HepG2 (cell line): ENCODE measurements around the gene ZBTB7C. TPM values are rescaled to one million over a fixed set of nuclear protein-coding genes. Genes with fewer than 3 reads are reported as not detected.

Experiments used
- ARID4A ChIP-seq: sonication (generic); formaldehyde crosslinking; IDR thresholded peaks from 2 replicates; pipeline ENCODE4 v1.5.0; 2020; ENCODE audit warnings: mild to moderate bottlenecking, missing genetic modification reagents, borderline replicate concordance
- GLMP ChIP-seq: sonication (generic); formaldehyde crosslinking; IDR thresholded peaks from 2 replicates; pipeline ENCODE4 v1.9.0; 2021; ENCODE audit warnings: missing genetic modification reagents, mild to moderate bottlenecking, borderline replicate concordance
- GPBP1L1 ChIP-seq: sonication (generic); formaldehyde crosslinking; IDR thresholded peaks from 2 replicates; pipeline ENCODE4 v1.5.0; 2020; ENCODE audit warnings: mild to moderate bottlenecking, missing genetic modification reagents
- HCFC1 ChIP-seq: fragments of 150-350 bp; IDR thresholded peaks from 2 replicates; pipeline ENCODE4 v1.6.1; 2014; ENCODE audit warnings: low read depth, low read length
- MXD4 ChIP-seq: IDR thresholded peaks from 2 replicates; pipeline ENCODE4 v1.6.1; 2016; ENCODE audit warnings: mild to moderate bottlenecking, missing biosample characterization, missing genetic modification reagents
- SAFB2 ChIP-seq: sonication (generic); formaldehyde crosslinking; IDR thresholded peaks from 2 replicates; pipeline ENCODE4 v1.5.1; 2020; ENCODE audit warnings: missing genetic modification reagents, low read depth, mild to moderate bottlenecking, borderline replicate concordance
- TBP ChIP-seq: sonication (generic); formaldehyde crosslinking; IDR thresholded peaks from 2 replicates; pipeline ENCODE4 v1.5.0; 2020; ENCODE audit warnings: missing genetic modification reagents
- ZXDC ChIP-seq: sonication (generic); formaldehyde crosslinking; IDR thresholded peaks from 2 replicates; pipeline ENCODE4 v1.5.0; 2020; ENCODE audit warnings: mild to moderate bottlenecking, missing genetic modification reagents
- polyA plus RNA-seq, 8 experiments: library from polyadenylated mRNA; depleted of rRNA in 3 of 8; stranded (reverse) in 7 of 8; unstranded in 1 of 8; fragments of >200 nt; fragmentation: Illumina TruSeq in 4 of 8; extraction: Trizol in 4 of 8; gene quantifications; 2 replicates each; pipeline versions ENCODE4 v1.2.1 to v1.2.3, GENCODE V29; 2011 to 2016; ENCODE audit warnings: low read depth in 4 of 8, missing spikeins in 1 of 8, mixed read lengths in 1 of 8; ENCODE audit not compliant: insufficient read depth in 1 of 8
- total RNA-seq, 5 experiments: library from RNA; depleted of rRNA; stranded (reverse); fragments of >200 nt; fragmentation: Illumina TruSeq; extraction: Trizol; gene quantifications; 2 replicates each; pipeline ENCODE4 v1.2.3, GENCODE V29; 2016; ENCODE audit warnings: low read depth in 1 of 5

The ZBTB7C gene
- total and polyA plus RNA-seq, 2 of the 13 experiments (the other 11 are each of a cell fraction or from before 2014, with no cell fraction given), result 0.01 to 0.04 TPM

GRCh38 chr18:48296581-48296980, 112.6 kb downstream of the ZBTB7C start (continued):
- TF ChIP-seq SAFB2 (CRISPR knock-in tag) (no peak), GPBP1L1 (CRISPR knock-in tag) (no peak), GLMP (no peak), ZXDC (CRISPR knock-in tag) (no peak), TBP (CRISPR knock-in tag) (no peak), HCFC1 (no peak), ARID4A (CRISPR knock-in tag) (no peak), MXD4 (CRISPR knock-in tag) (no peak)
- TF ChIP-seq, all 625 proteins: peak for 0
